Measurements from ENCODE around the gene EFEMP2.

- TF ChIP-seq BACH2 (CRISPR knock-in tag; IDR thresholded peaks at IDR 0.05; ENCODE audit: borderline replicate concordance) (no peak), ZFP3 (CRISPR knock-in tag; IDR thresholded peaks at IDR 0.05) (no peak), ZFP30 (CRISPR knock-in tag; IDR thresholded peaks at IDR 0.05) (no peak), PATZ1 (CRISPR knock-in tag; IDR thresholded peaks at IDR 0.05; ENCODE audit: borderline replicate concordance) (no peak), ZNF8 (CRISPR knock-in tag; IDR thresholded peaks at IDR 0.05) (no peak), CSDC2 (CRISPR knock-in tag; IDR thresholded peaks at IDR 0.05) (no peak), TCF4 (CRISPR knock-in tag; IDR thresholded peaks at IDR 0.05; ENCODE audit: borderline replicate concordance) (no peak), TOX (CRISPR knock-in tag; IDR thresholded peaks at IDR 0.05; ENCODE audit: borderline replicate concordance) (no peak), PPARA (CRISPR knock-in tag; IDR thresholded peaks at IDR 0.05; ENCODE audit: borderline replicate concordance) (no peak), ZNF565 (CRISPR knock-in tag; conservative IDR thresholded peaks at IDR 0.05; ENCODE audit: low read depth) (no peak)
- TF ChIP-seq, protein P1, sequence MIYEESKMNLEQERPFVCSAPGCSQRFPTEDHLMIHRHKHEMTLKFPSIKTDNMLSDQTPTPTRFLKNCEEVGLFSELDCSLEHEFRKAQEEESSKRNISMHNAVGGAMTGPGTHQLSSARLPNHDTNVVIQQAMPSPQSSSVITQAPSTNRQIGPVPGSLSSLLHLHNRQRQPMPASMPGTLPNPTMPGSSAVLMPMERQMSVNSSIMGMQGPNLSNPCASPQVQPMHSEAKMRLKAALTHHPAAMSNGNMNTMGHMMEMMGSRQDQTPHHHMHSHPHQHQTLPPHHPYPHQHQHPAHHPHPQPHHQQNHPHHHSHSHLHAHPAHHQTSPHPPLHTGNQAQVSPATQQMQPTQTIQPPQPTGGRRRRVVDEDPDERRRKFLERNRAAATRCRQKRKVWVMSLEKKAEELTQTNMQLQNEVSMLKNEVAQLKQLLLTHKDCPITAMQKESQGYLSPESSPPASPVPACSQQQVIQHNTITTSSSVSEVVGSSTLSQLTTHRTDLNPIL (CRISPR knock-in tag; IDR thresholded peaks at IDR 0.05; ENCODE audit: low read depth): no peak
These were observed 24.4 kb upstream of the EFEMP2 start for GRCh38 chr11:65897020-65897471.
